Endodermal cell (in vitro differentiated cells): ENCODE data around the gene PJA2. TPM values are rescaled to one million over a fixed set of nuclear protein-coding genes. Genes with fewer than 3 reads are reported as not detected.

Source experiments
- DNase-seq: peaks from one replicate; pipeline ENCODE4 v3.0.0-alpha.2; 2017
- H3K27ac ChIP-seq: 2 replicates; pipeline ENCODE4 v1.5.1; 2013; ENCODE audit warnings: mild to moderate bottlenecking, low read depth, low read length, moderate library complexity
- H3K27me3 ChIP-seq: 2 replicates; pipeline ENCODE4 v1.6.1; 2013; ENCODE audit warnings: mild to moderate bottlenecking, low read length, moderate library complexity; ENCODE audit not compliant: insufficient read depth, control insufficient read depth, poor library complexity, severe bottlenecking
- H3K36me3 ChIP-seq: 2 replicates; pipeline ENCODE4 v1.7.0; 2013; ENCODE audit warnings: mild to moderate bottlenecking, low read length, moderate library complexity; ENCODE audit not compliant: control insufficient read depth, insufficient read depth
- H3K4me1 ChIP-seq: one replicate; pipeline ENCODE4 v1.7.0; 2013; ENCODE audit warnings: low read length; ENCODE audit not compliant: control insufficient read depth, insufficient read depth
- H3K4me3 ChIP-seq: 2 replicates; pipeline ENCODE4 v1.5.1; 2013; ENCODE audit warnings: mild to moderate bottlenecking, low read length, moderate library complexity
- H3K9ac ChIP-seq: 2 replicates; pipeline ENCODE4 v1.6.1; 2013; ENCODE audit warnings: mild to moderate bottlenecking, low read length, moderate library complexity; ENCODE audit not compliant: poor library complexity, severe bottlenecking; ENCODE audit errors: extremely low read depth
- H3K9me3 ChIP-seq: 2 replicates; pipeline ENCODE4 v1.6.1; 2013; ENCODE audit warnings: mild to moderate bottlenecking, low read length, moderate library complexity; ENCODE audit not compliant: control insufficient read depth
- H3K27ac Mint-ChIP-seq: 2 replicates; pipeline ENCODE4 v1.8.0; 2020; ENCODE audit warnings: mixed read lengths
- H3K27me3 Mint-ChIP-seq: 2 replicates; pipeline ENCODE4 v1.8.0; 2021; ENCODE audit warnings: mild to moderate bottlenecking, mixed read lengths; ENCODE audit not compliant: insufficient read depth
- H3K36me3 Mint-ChIP-seq: 2 replicates; pipeline ENCODE4 v1.8.0; 2020; ENCODE audit warnings: low read depth, mixed read lengths
- H3K4me1 Mint-ChIP-seq: 2 replicates; pipeline ENCODE4 v1.8.0; 2020; ENCODE audit warnings: mixed read lengths
- H3K4me3 Mint-ChIP-seq: 2 replicates; pipeline ENCODE4 v1.8.0; 2020; ENCODE audit warnings: mild to moderate bottlenecking, moderate library complexity, mixed read lengths
- H3K9me3 Mint-ChIP-seq: 2 replicates; pipeline ENCODE4 v1.8.0; 2020; ENCODE audit warnings: mild to moderate bottlenecking, mixed read lengths
- CTCF ChIP-seq: fragments of 200-600 bp; sonication (generic); conservative IDR thresholded peaks from 2 replicates; pipeline ENCODE4 v1.5.0; 2021; ENCODE audit warnings: antibody characterized with exemption, mild to moderate bottlenecking
- WGBS, 2 experiments: methylation state at CpG; one replicate each; pipeline versions ENCODE4 v1.1.5 to v1.1.7; 2013; ENCODE audit warnings: missing lambda C conversion rate in 2 of 2, mixed read lengths in 1 of 2; ENCODE audit not compliant: insufficient coverage in 1 of 2, insufficient read length in 1 of 2; 5-methylcytosine and 5-hydroxymethylcytosine counted together
- total RNA-seq, 2 donors: library from RNA; stranded (reverse); fragmentation: NEBNext Ultra II Directional in 1 of 2; extraction: Animal tissue kit (Norgen Biotek cat#: 25700) in 1 of 2; gene quantifications; 2 replicates in 1 of 2; 3 replicates in 1 of 2; pipeline ENCODE4 v1.2.1, GENCODE V29; 2021

The PJA2 gene
- total RNA-seq, 2 donors from 2014 or later = 61.9 to 64.7 TPM

GRCh38 chr5:109305352-109305751 is 104.4 kb downstream of the PJA2 start:
- H3K9ac ChIP-seq = no peak overlapping the region
- H3K27ac Mint-ChIP-seq = no peak overlapping the region
- H3K9me3 ChIP-seq = no peaks in the 10 kb centered on the region
- H3K27me3 Mint-ChIP-seq = no peaks in the 10 kb centered on the region
- H3K9me3 Mint-ChIP-seq = no peaks in the 10 kb centered on the region
- H3K36me3 ChIP-seq = no peaks in the 10 kb centered on the region
- no peaks in the 10 kb centered on the region for H3K4me1 Mint-ChIP-seq
- H3K4me3 Mint-ChIP-seq = no peak overlapping the region
- H3K4me3 ChIP-seq = no peak overlapping the region
- TF ChIP-seq CTCF = no peak
- H3K4me1 ChIP-seq = no peaks in the 10 kb centered on the region
- H3K27ac ChIP-seq = no peak overlapping the region
- no peak for DNase-seq
- no peaks in the 10 kb centered on the region for H3K36me3 Mint-ChIP-seq
- 81 to 94% methylated on average over 2 of the region's 2 CpGs for WGBS, 2 experiments
- H3K27me3 ChIP-seq = no peaks in the 10 kb centered on the region

- no peaks in the 10 kb centered on the region for H3K4me1 Mint-ChIP-seq
- no peak overlapping the region for H3K9ac ChIP-seq
- no peaks in the 10 kb centered on the region for H3K9me3 Mint-ChIP-seq
- H3K27ac ChIP-seq = no peak overlapping the region
- no peak overlapping the region for H3K27ac Mint-ChIP-seq
- no peak overlapping the region for H3K4me3 Mint-ChIP-seq
- H3K4me3 ChIP-seq = no peak overlapping the region
- TF ChIP-seq CTCF = peak; percentile 33
- H3K27me3 ChIP-seq = no peaks in the 10 kb centered on the region
- H3K4me1 ChIP-seq = no peaks in the 10 kb centered on the region
- no peaks in the 10 kb centered on the region for H3K36me3 ChIP-seq
- no peaks in the 10 kb centered on the region for H3K9me3 ChIP-seq
- no peaks in the 10 kb centered on the region for H3K27me3 Mint-ChIP-seq
- DNase-seq = no peak
- no peaks in the 10 kb centered on the region for H3K36me3 Mint-ChIP-seq
Observed at GRCh38 chr5:109304309-109304708, 105.5 kb downstream of the PJA2 start.

DNA sequence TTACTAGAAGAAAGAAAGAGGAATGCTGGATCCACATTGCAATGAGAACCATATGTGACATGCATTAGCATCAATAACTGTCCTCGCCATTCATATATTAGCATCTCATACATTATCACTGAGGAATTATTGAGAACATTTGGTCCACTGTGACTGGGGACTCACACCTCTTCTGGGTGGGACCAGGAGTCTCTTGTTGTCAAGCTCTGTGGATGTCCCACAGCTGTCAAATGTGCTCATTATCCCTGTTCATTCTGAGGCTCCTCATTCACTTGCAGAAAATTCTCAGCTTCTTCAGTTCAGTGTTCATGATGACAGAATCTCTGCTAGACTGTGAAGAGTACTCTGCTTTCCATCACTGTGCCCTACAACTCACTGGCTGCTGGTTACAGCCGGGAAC is 109.4 kb downstream of the PJA2 start:
- Mint-ChIP-seq H3K4me3 (no peak overlapping the region), H3K9me3 (no peaks in the 10 kb centered on the region), H3K4me1 (no peaks in the 10 kb centered on the region), H3K27ac (no peak overlapping the region), H3K27me3 (no peaks in the 10 kb centered on the region), H3K36me3 (no peaks in the 10 kb centered on the region)
- no peaks in the 10 kb centered on the region for H3K4me1 ChIP-seq
- no peak overlapping the region for H3K4me3 ChIP-seq
- WGBS, 2 experiments = 70 to 85% methylated on average over 2 of the region's 2 CpGs
- H3K36me3 ChIP-seq = no peaks in the 10 kb centered on the region
- no peak for TF ChIP-seq CTCF
- no peak for DNase-seq
- H3K9me3 ChIP-seq = no peaks in the 10 kb centered on the region
- H3K9ac ChIP-seq = no peak overlapping the region
- H3K27ac ChIP-seq = no peak overlapping the region
- H3K27me3 ChIP-seq = no peaks in the 10 kb centered on the region
